GM19468 (cell line): ENCODE results near the gene RDH12.
"Not testable (repeated sequence)": the region's sequence is repeated elsewhere in the genome, so short reads cannot be mapped to it uniquely, and the experiment has no call there.

ENCODE experiments used
- ATAC-seq: cut with Tn5 transposase; IDR thresholded peaks from one replicate; pipeline ENCODE4 v1.9.1; 2021; ENCODE audit warnings: mild to moderate bottlenecking, moderate library complexity, moderate number of reproducible peaks; ENCODE audit not compliant: unreplicated experiment; ENCODE audit errors: extremely low read depth

Gene RDH12

GRCh38 chr14:67701492-67701891, at the start of gene RDH12:
TSS of gene RDH12 (plus strand) at chr14:67701886. CDS start at chr14:67722643, 20,757 bp downstream.
- ATAC-seq = not testable (repeated sequence)

GRCh38 chr14:67652189-67652588, 49.5 kb upstream of the RDH12 start:
- no peak for ATAC-seq

GRCh38 chr14:67653651-67654280, 47.9 kb upstream of the RDH12 start:
- ATAC-seq = no peak

GRCh38 chr14:67663633-67664032, 38.1 kb upstream of the RDH12 start:
- ATAC-seq = no peak

- no peak for ATAC-seq
Measured at GRCh38 chr14:67665868-67666267, 35.8 kb upstream of the RDH12 start.

- peak; percentile 40 for ATAC-seq
Measured at GRCh38 chr14:67666750-67667449, 34.8 kb upstream of the RDH12 start.

GRCh38 chr14:67668559-67668958, 33.1 kb upstream of the RDH12 start:
- ATAC-seq = no peak

- ATAC-seq = no peak
Measured at GRCh38 chr14:67673451-67673850, 28.2 kb upstream of the RDH12 start.

GRCh38 chr14:67674139-67674479, 27.6 kb upstream of the RDH12 start:
- no peak for ATAC-seq

GRCh38 chr14:67674480-67675218, 27.0 kb upstream of the RDH12 start, which contains the start of gene VTI1B:
TSS of gene VTI1B (minus strand) at chr14:67674632. CDS start at chr14:67674489, 143 bp downstream.
- ATAC-seq = peak; percentile 56

- no peak for ATAC-seq
Measured at GRCh38 chr14:67675219-67675582, 26.5 kb upstream of the RDH12 start.

- no peak for ATAC-seq
Measured at GRCh38 chr14:67679006-67679405, 22.7 kb upstream of the RDH12 start.

- ATAC-seq = peak; percentile 80
Measured at GRCh38 chr14:67680121-67680602, 21.5 kb upstream of the RDH12 start.

GRCh38 chr14:67680941-67681340, 20.7 kb upstream of the RDH12 start:
- ATAC-seq = no peak

GRCh38 chr14:67683842-67684241, 17.8 kb upstream of the RDH12 start:
- ATAC-seq = no peak

- no peak for ATAC-seq
Measured at GRCh38 chr14:67690011-67690410, 11.7 kb upstream of the RDH12 start.

- no peak for ATAC-seq
Measured at GRCh38 chr14:67694791-67695393, 6.8 kb upstream of the RDH12 start.

- peak; percentile 77 for ATAC-seq
Measured at GRCh38 chr14:67695394-67695949, 6.2 kb upstream of the RDH12 start, which contains the start of gene RDH11. TSS of gene RDH11 (minus strand) at chr14:67695764. CDS start at chr14:67695703, 61 bp downstream.

- ATAC-seq = no peak
Measured at GRCh38 chr14:67697006-67697405, 4.7 kb upstream of the RDH12 start.

- no peak for ATAC-seq
Measured at GRCh38 chr14:67698179-67698578, 3.5 kb upstream of the RDH12 start.
